Measurements from ENCODE around the gene CTNNB1.

CTNNB1 gene

DNA sequence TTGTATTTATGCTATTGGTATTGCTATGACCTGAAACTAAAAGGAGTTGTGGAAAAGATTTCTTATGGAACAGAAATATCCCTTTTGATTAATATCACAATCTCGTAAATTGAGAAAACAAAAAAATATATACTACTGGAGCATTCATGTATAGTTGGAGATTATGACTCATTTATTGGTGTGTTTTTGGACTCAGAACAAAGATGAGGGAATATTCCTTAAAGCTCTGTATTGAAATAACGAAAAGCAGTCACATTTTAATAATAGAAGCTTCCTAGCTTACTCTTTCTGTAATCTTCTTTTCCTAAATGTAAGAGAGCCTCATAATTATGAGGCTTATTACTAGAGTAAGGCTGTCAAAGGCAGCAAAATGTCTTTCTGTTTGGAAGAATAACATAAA, 14.3 kb downstream of the CTNNB1 start:
- in situ Hi-C loops (cut with MboI; ENCODE audit: low sequenced_read_pairs): no loop called here

DNA sequence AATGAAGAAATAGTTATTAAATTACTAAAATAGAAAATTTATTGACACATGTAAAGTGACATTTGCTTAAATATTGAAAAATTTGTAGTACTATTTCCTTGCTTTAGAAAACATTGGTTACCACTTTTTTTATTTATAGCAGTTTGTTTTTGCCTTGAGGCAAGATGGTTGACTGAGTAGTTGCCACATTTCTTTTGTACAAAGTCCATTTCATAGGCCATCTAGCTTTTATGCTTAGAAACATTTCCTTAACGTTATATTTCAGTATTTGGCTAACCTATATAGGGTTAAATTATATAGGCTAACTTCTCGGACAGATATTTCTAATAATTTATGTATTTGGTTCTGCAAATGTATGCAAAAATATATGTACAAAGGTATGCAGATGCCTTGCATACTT, 17.1 kb downstream of the CTNNB1 start:
- in situ Hi-C loops (cut with MboI; ENCODE audit: low sequenced_read_pairs): no loop called here

DNA sequence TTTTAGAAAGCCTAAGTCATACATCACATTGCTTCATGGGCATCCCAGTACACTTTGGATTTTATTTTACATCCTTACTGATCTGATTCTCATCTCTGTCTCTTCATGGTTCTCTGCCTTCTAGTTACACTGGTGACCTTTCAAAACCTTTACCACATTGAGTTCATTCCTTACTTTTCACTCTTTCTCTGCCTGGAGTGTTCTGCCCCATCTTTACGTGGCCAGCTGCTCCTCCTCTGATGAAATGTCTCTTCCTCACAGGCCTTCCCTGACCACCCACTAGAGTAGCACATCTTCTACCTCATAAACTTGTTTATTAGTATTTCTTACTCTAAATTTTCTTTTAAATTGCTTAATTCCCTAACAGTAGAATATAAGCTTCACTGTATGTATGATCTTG, 17.7 kb downstream of the CTNNB1 start:
- in situ Hi-C loops (cut with MboI; ENCODE audit: low sequenced_read_pairs): no loop called here

DNA sequence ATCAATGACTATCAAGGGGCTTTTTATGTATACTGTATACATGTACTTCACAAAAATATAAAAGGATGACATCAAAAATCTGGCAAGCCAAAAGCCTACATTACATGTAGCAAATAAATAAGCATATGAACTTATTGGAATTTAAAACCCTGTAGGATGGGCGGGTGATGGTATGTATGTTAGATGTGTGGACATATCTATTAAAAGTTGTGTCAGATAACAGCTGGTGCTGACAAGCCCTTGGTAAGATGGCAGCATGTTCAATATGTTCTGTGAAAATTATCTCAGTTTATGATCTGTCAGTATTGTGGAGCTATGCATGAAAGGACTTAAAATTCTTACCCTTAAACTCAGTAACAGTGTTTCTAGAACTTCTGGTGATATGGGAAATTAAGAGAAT, 20.1 kb downstream of the CTNNB1 start:
- in situ Hi-C loops (cut with MboI; ENCODE audit: low sequenced_read_pairs): no loop called here

DNA sequence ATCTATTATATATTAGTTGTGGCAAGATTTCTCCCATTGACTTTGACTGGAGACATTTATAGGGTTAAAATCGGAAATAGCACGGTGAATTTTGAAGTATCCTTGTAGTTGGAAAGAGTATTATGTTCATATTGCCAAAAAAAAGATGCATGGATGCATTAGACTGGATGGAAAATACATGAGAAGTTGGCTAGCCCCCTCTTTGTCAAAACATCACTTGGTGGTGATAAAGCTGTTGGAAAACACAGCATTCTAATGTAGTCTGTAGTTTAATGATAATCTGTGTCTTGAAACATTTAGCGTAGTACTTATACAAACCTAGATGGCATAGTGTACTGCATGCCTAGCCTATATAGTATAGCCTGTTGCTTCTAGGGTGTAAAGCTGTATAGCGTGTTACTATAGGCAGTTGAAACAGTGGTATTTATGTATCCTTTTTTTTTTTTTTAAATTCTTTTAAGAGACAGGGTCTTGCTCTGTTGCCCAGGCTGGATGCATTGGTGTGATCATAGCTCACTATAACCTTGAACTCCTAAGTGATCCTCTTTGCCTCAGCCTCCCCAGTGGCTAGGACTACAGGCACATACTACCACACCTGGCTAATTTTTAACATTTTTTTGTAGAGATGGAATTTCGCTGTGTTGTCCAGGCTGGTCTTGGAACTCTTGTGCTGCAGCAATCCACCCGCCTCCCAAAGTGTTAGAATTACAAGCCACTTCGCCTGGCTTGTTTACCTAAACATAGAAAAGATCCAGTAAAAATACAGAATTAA, 21.8 kb downstream of the CTNNB1 start:
- in situ Hi-C loops (cut with MboI; ENCODE audit: low sequenced_read_pairs): no loop called here

DNA sequence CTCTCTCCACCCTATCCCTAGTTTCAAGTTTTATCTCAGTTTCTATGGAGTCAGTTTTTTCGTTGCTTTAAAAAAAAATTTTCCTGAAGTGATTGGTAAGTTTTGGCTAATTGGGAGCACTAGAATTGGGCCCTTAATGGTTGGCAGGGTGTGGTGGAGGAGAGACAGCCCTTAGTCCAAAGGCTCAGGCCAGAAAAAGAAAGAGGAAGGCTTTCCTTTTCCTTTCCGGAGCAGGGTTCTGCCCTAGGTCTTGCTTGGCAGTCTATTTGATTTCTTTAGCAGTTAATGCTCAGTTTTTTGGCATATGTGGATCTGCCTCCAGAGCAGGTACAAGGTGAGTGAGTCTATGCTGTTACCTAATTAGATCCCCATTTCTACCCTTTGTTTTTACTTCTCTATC, 22.7 kb downstream of the CTNNB1 start:
- in situ Hi-C loops (cut with MboI; ENCODE audit: low sequenced_read_pairs): no loop called here

DNA sequence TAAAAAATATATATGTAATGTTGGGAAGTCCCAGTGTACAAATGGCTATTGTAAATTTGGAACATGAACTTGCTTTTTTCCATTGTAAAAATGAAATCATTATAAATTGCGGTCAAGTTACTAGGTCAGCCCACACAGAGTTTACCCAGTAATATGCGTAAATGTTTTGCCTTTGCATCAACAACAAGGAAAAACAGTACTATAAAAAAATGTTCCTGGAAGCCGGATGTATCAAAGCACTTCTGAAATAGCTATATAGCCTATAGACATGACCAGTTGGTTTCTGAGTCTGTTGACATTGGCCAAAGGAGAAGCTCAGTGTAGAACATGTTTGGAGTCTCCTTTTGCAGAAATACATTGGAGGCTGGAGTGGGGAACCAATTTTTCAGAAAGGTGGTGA, 23.2 kb downstream of the CTNNB1 start:
- in situ Hi-C loops (cut with MboI; ENCODE audit: low sequenced_read_pairs): no loop called here

DNA sequence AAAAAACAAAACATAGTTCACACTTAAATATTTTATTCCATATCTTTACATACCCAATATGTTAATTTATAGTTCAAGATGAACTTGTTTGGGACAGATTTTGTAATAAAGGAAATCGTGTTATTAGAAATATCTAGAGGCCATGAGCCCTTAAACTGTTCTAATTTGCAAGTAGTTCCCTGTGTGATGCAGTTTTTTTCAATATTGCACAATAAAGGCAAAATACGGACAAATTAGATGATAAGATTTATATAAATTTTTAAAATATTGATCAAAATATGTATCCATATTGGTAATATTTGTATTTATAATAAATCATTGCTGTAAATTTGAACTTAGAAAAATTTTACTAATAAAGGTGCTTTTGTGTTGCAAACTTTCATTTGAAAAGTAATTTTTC, 23.8 kb downstream of the CTNNB1 start:
- in situ Hi-C loops (cut with MboI; ENCODE audit: low sequenced_read_pairs): no loop called here

DNA sequence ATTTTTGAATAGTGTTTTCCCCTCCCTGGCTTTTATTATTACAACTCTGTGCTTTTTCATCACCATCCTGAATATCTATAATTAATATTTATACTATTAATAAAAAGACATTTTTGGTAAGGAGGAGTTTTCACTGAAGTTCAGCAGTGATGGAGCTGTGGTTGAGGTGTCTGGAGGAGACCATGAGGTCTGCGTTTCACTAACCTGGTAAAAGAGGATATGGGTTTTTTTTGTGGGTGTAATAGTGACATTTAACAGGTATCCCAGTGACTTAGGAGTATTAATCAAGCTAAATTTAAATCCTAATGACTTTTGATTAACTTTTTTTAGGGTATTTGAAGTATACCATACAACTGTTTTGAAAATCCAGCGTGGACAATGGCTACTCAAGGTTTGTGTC, 24.4 kb downstream of the CTNNB1 start:
- in situ Hi-C loops (cut with MboI; ENCODE audit: low sequenced_read_pairs): no loop called here

DNA sequence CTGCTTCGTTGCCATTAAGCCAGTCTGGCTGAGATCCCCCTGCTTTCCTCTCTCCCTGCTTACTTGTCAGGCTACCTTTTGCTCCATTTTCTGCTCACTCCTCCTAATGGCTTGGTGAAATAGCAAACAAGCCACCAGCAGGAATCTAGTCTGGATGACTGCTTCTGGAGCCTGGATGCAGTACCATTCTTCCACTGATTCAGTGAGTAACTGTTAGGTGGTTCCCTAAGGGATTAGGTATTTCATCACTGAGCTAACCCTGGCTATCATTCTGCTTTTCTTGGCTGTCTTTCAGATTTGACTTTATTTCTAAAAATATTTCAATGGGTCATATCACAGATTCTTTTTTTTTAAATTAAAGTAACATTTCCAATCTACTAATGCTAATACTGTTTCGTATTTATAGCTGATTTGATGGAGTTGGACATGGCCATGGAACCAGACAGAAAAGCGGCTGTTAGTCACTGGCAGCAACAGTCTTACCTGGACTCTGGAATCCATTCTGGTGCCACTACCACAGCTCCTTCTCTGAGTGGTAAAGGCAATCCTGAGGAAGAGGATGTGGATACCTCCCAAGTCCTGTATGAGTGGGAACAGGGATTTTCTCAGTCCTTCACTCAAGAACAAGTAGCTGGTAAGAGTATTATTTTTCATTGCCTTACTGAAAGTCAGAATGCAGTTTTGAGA, 25.0 kb downstream of the CTNNB1 start:
- in situ Hi-C loops (cut with MboI; ENCODE audit: low sequenced_read_pairs): no loop called here

DNA sequence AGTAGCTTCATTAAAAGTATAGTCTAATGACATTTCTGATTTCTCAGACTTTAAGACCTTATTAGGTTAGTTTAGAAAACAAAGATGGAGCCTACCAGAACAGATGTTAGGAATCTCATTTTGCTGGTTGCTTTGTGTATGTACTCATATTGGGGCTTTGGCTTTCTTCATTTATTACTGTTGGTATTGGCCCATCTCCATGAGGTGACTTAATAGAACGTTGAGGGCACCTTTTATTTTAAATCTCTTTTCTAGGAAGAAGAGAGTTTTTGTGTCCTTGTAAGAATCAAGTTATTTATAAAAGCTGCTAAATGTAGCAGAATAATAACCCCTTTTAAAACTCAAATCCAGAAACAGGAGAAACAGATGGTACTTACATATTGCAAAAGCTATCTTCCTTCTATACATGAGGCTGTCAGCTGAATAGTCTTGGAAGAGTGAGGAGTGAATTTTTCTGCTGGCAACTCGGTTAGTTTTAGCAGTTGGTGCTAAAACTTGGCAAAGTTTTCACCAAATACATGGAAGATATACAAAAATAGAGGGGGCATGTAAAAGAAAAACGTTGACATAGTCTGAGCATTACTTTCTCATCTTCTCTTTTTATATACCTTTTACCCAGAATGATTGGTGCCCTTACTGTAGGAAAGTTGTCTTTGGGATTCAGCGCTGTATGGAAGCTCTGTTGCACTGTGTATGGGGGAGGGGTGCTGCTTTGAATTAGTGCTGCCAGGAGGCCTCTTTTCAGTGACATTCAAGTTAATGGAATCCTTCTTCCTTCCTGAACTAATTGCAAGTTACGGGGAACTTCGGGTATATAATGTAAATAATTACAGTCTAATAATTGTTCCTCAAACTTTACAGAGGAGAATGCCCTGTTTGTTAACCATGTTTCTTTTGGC, 35.8 kb downstream of the CTNNB1 start:
- in situ Hi-C loops (cut with MboI; ENCODE audit: low sequenced_read_pairs): no loop called here

DNA sequence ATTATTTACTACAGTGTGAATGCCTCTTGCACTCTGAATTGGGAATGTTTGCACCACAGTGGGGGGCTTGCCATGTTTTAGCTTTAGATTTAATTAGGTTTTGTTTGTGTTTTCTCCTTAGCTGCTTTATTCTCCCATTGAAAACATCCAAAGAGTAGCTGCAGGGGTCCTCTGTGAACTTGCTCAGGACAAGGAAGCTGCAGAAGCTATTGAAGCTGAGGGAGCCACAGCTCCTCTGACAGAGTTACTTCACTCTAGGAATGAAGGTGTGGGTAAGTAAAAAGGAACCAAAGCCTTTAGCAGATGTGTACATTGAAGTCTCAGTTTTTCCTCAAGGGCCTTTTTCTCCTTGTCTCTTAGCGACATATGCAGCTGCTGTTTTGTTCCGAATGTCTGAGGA, 36.9 kb downstream of the CTNNB1 start:
- in situ Hi-C loops (cut with MboI; ENCODE audit: low sequenced_read_pairs): no loop called here

DNA sequence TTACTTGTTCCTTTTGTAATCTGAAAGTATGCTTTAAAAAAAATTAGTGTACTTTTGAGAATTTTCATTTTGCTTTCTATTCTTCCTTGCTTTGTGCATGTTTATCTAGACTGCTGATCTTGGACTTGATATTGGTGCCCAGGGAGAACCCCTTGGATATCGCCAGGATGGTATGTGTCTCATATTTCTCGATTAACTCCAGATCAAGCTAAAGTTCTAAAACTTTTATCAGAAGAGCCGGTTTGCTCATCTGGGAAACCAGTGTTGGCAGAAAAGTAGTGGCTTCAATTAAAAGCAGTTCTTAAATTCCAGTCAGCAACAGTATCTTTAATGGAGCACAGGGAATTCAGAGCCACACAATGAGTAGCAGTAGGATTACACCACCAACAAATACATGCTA, 38.6 kb downstream of the CTNNB1 start:
- in situ Hi-C loops (cut with MboI; ENCODE audit: low sequenced_read_pairs): no loop called here

DNA sequence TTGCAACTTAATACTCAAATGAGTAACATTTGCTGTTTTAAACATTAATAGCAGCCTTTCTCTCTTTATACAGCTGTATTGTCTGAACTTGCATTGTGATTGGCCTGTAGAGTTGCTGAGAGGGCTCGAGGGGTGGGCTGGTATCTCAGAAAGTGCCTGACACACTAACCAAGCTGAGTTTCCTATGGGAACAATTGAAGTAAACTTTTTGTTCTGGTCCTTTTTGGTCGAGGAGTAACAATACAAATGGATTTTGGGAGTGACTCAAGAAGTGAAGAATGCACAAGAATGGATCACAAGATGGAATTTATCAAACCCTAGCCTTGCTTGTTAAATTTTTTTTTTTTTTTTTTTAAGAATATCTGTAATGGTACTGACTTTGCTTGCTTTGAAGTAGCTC, 40.3 kb downstream of the CTNNB1 start:
- in situ Hi-C loops (cut with MboI; ENCODE audit: low sequenced_read_pairs): no loop called here

DNA sequence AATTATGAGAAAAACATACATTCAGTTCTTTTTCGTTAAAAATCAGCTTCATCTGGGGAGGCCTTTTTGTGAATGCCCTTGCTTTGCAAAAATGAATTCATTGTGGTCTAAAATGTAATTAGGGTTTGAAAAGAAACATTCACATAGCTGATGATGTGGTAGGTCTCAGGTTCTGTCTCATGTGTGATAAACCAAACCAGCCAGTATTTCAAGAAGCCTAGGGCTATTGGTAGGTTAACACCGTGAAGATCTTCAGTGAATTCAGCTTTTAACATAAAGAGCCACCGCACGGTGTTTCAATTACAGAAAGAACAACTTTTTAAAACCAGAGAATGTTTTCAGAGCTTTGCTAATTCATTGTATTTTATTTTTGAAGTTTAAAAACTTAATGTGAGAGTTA, 41.9 kb downstream of the CTNNB1 start:
- in situ Hi-C loops (cut with MboI; ENCODE audit: low sequenced_read_pairs): no loop called here

DNA sequence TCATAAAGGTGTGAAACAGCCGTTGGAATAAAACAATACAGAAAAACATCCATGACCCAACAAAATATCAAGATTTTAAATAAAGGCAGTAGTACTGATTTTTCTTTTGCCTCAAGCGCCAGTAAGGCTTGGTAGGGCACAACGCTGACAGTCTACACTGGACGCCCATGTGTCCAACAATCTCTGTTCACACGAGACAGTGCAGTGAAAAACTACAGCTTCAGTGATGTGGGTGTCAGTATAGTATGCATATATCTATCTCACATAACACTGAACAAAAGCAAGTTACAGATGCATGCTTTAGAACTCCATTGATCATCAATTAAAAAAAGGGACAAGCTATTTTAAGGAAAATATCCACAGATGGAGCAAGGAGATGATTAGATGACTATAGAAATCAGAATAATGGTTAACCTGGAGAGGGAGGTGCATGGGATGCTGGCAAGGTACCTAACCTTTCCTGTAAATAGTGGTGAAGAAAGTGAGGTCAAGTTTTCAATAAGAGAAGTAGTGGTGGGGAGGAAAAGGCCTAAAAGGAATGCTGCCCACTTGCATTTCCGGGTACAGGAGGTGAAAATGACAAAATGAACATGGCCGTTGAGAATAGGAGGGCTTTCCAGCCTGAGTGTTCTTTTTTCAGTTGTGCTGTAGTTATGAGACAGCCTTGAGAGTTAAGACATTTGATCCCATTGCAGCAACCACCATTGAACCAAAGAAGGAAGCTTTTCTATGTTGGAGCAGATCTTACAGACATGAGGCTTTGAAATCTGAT, 42.7 kb downstream of the CTNNB1 start:
- in situ Hi-C loops (cut with MboI; ENCODE audit: low sequenced_read_pairs): no loop called here

DNA sequence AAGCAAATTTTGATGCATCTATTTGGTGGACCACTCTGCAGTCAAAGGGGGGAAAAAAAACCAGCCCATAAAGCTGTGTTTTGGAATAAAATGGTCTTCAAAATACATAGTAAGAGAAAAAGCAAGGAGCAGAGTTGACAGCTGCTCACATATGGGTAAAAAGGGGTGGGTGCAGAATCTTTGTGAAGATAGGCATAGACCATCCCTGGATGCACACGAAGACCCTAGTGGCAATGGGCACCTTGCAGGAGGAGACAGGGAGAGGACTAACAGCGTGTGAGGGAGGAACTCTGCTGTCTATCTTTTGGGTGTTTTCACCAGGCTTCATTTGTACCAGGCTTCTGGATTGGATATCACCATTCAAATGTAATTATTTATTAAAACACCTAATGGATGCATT, 43.9 kb downstream of the CTNNB1 start:
- in situ Hi-C loops (cut with MboI; ENCODE audit: low sequenced_read_pairs): no loop called here

DNA sequence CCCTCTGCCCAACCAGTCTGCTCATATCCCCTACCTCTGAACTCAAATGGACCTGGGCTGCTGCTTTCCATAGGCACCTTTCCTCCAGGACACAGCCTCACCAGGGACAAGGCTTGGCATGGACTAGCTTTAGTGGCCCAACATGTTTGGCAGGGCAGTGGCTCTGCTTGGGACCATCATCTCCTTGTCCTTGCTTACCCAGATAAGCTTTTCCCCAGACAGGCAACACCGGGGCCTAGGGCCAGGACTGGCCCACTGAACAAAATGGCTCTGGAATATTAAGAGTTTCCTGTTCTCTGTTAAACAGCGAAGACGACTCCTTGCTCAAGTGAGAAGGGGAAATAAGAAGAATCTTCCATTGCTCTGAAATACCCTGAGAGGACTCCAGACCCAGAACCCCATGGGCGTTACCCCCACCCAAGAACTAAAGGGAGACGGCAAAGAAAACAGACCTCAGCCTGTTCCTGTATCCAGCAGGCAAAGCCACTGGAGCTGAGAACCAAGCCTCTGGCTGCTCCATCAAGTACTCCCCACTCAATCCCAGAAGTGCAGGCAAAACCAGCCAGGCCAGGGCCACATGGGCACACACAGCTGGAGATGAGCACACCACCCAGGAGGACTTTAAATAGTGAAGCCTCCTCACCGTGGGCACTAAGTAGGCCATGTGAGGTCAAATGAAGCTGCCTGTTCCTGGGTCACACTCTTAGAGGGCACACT, 45.5 kb downstream of the CTNNB1 start:
- in situ Hi-C loops (cut with MboI; ENCODE audit: low sequenced_read_pairs): no loop called here

DNA sequence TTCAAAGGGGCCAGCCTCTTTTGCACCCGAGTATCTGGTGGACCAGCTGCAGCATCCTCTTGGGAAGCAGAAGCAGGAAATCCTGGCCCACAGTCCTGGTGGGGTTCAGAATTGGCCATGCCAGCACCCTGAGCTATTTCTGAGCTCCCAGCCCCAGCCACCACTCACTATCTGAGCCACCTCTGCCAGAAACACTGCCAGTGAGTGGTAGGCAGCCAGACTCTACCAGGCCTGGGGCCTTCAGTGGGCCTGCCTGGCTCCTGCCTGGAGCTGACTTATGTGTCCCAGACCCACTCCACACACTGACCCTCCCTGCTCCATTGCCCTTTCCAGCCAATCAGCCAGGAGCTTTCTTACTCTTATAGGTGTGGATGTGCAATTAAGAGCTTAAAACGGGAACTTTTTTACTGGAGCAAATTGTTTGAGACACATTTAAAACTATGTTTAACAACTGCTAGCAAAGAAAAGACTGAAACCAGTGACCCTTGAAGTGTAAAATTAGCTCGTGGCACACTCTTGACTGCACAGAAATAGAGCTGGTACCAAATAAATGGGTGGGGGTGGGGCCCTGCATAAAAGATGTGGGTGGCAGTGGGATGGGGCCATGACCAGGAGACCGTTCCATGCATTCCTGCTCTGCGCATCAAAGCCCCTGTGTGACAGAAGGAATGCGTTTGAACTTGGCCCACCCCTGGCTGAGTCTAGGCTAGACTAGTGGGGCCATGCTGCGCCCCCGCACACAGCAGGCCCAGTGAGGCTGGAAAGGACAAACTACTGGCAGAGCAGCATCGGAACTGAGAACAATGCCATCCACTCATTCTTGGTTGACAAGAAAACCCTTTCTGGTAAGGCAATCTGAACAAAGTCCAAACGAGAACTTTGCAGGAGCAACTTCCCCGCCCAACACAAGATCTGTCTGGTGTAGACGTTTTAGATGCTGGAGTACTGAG, 48.0 kb downstream of the CTNNB1 start:
- in situ Hi-C loops (cut with MboI; ENCODE audit: low sequenced_read_pairs): no loop called here
